GM21825 (cell line): ENCODE measurements around the gene PSMG4.

Source experiments
- ATAC-seq: cut with Tn5 transposase; IDR thresholded peaks from one replicate; pipeline ENCODE4 v1.9.1; 2021; ENCODE audit warnings: mild to moderate bottlenecking, moderate library complexity; ENCODE audit not compliant: unreplicated experiment

PSMG4 gene, protein sequence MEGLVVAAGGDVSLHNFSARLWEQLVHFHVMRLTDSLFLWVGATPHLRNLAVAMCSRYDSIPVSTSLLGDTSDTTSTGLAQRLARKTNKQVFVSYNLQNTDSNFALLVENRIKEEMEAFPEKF

DNA sequence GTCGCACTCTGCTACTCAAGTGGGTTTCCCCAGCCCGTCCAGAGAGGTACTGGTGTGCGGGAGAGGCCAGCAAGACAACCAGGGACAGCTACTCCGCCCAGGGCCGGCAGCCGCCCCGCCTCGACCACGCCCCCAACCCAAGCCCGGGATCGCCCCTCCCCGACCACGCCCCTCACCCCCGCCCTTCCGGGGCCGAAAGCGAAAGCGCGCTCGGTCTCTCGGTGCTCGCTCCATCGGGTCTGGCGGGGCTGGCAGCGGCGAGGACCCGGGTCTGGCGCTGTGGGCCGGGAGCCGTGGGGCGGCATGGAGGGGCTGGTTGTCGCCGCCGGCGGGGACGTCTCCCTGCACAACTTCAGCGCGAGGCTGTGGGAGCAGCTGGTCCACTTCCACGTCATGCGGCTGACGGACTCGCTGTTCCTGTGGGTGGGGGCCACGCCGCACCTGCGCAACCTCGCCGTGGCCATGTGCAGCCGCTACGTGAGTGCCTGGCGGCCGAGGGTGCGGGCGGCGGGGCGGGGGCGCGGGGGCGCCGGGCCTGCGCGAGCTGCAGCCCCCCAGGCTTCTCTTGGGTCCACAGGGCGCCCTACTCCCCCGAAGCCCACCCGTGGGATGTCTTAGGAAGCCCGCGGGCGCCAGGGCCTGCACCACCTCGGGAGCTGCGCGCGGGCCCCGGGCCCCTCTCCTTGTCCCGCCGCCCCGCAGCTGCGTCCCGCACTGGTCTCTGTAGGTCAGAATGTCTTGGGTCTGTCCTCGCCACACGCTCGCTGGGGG lies at the start of gene PSMG4:
Gene PSMG4, plus strand, starts transcription at position 228 of the 771 bp plus-strand sequence. Its CDS starts 76 bp downstream, at position 304.
- peak; percentile 75 for ATAC-seq

GRCh38 chr6:3209114-3210023 lies 49.4 kb upstream of the PSMG4 start:
- peak; percentile 52 for ATAC-seq

DNA sequence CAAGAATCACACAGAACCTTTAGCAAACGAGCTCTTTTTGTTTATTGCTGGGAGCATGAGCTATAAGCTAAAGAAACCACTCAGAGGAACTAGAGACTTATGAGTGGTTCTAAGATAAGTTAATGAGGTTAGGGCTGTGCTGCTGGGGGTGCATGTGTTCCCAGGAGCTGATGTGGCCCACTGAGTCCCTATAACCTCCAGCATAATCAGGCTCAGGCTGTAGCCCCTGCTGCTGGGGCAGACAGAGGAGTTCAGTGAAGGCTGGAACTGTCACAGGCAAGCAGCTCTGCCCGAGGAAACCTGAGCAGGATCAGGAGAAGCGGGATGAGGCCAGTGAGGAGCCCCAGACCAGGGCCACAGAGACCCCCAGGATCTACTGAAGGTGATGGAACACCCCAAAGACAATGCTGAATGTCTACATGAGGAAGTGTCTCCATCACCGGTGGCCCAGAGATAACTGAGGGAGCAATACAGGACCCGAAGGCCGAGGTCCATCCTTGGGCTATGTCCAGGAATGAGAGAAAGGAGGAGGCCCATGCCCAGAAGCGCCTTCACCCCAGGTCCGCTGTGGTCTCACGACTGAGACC lies 48.6 kb upstream of the PSMG4 start:
- no peak for ATAC-seq

- ATAC-seq: no peak
Observed at GRCh38 chr6:3211681-3212080, 47.1 kb upstream of the PSMG4 start.

GRCh38 chr6:3212261-3212660 lies 46.5 kb upstream of the PSMG4 start:
- no peak for ATAC-seq

- no peak for ATAC-seq
Observed at GRCh38 chr6:3213334-3213695, 45.4 kb upstream of the PSMG4 start.

GRCh38 chr6:3214898-3215297 lies 43.8 kb upstream of the PSMG4 start:
- ATAC-seq: no peak

GRCh38 chr6:3217286-3217685 lies 41.5 kb upstream of the PSMG4 start:
- ATAC-seq: no peak

DNA sequence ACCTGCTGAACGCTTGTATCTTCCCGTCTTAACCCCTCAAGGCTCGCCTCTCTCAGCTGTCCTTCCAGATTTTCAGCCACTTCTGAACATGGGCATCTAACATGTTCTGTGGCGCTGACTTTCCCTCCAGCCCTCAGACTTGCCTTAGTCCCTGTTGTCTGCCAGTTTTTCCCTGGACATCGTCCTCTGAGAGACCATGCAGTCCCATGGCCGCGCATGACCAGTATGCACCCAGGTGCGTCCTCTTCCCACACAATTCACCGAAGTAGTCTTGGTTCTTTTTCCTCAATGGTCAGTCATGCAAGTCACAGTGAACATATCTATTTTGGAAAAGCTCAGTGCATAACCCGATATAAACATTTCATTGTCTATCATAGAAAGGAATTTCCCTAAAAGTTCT lies 40.5 kb upstream of the PSMG4 start:
- ATAC-seq: no peak

DNA sequence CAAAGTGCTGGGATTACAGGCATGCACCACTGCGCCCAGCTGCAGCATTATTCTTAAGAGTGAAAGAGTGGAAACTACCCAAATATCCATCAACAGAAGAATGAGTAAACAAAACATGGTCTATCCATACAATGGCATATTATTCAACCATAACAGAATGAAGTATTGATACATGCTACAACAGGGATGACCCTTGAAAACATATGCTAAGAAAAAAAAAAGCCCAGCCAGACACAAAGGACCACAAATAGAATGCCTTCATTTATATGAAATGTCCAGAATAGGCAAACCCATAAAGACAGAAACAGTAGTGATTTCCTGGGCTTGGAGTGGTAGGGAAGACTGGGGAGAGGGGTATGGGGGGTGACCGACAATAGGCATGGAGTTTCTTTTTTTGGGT lies 38.4 kb upstream of the PSMG4 start:
- no peak for ATAC-seq

- no peak for ATAC-seq
Observed at GRCh38 chr6:3221578-3221977, 37.2 kb upstream of the PSMG4 start.

- ATAC-seq: no peak
Observed at GRCh38 chr6:3222506-3223038, 36.2 kb upstream of the PSMG4 start.

- no peak for ATAC-seq
Observed at GRCh38 chr6:3226042-3226441, 32.7 kb upstream of the PSMG4 start.

DNA sequence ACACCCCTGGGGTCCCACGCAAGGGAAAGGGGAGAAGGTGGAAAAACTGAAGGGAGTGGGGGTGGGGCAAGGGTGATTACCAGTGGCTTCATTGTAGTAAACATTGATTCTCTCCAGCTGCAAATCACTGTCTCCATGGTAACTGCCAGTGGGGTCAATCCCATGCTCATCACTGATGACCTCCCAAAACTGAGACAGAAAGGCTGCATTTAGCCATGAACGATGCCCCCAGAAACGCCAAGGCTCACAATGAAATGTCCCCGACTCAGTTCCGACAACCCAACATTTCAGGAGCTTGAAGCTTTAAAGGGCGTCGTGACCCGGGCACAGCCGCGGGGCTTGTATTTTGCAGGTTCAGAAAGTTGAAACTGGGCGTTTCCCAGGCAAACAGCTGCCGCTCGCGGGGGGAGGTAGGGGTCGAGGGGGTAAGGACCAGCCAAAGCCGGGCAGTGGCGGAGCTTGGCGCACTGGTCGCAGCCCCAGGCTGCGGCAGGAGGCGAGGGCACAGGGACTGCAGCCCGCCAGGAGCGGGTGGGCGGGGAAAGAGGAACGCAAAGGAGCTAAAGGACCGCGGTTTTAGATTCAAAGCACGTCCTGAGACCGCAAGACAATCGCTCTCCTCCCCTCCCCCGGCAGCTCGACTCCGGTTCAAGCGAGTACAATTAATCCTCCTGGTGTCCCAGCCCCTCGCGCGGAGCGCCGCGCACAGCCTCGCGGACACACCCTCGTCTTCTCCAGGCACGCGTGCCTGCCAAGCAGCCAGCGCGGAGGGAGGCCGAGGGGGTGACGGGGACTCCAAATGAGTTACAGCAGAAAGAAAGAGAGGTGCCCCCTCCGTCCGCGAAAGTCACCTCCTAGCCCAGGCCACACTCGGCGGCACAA lies 32.0 kb upstream of the PSMG4 start:
- ATAC-seq: no peak

- no peak for ATAC-seq
Observed at GRCh38 chr6:3227363-3228045, 31.2 kb upstream of the PSMG4 start, which contains the start of gene TUBB2B. TSS of gene TUBB2B (minus strand) at chr6:3227653. CDS start at chr6:3227543, 110 bp downstream.

- ATAC-seq: no peak
Observed at GRCh38 chr6:3228046-3228671, 30.6 kb upstream of the PSMG4 start.

DNA sequence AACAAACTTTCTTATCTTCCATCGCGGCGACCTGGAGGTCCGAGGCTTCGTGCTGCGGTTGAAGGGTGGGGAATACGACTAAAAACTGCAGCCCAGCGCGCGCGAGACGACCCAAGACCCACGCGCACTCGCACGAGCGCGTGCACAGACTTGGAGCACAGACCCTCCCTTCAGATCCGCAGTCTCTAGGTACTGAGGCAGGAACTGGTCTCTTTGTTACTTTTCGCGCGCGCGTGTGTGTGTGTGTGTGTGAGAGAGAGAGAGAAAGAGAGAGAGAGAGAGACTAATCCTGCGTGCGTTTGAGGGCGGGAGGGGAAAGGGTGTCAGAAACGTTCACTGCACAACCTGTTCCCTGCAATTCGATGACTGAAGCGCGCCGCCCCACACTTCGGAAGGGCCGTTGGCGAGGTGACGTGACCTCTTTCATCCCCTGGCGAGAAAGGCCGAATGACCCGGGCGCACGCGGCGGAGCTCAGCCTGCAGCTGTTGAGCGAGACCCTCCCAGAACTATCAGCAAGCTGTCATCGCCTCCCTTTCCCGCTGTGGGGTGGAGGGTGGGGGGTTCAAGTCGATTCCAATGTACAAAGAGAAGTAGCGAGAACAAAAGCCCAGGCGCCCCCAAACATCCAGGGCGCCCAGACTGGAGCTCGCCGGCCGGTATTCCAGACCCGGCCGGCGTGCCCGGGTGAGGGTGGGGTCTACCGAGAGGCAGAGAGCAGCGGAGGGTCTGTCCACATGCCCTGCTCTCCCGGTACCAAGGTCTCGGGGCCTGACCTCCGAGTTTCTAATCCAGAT lies 29.8 kb upstream of the PSMG4 start:
- no peak for ATAC-seq

DNA sequence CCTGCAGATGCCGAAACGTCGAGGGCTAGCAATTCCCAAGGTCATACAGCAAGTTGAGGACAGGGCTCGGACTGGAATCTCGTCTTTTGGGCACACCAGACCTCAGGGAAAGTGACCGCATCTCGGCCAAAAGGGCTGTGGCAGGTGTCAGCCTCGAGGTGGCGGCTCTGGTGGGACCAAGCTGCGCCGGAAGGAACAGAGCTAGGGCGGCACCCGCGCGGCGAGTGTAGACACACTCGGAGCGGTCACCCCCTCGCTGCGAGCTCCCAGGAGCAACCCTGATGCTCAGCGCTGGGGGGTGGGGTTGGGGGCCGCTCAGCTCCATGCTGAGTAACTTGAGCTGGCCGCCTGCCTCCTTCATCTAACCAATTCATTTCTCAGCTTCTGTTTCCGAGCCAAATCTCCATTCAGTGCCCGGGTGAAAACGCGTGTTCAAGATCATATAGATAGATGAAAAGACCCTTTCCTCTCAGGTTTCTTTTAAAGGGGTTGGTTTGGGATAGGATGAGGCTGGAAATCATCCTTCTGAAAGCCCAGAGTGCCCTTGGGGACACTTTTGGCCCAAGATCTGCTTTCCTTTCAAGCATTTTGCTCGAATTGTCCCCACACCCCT lies 29.1 kb upstream of the PSMG4 start:
- ATAC-seq: no peak
